Transverse colon (tissue), 3 donors: Measurements from ENCODE around the gene GGT1.

Experiments
- POLR2A ChIP-seq: fragments of 450-650 bp; IDR thresholded peaks from one replicate; pipeline ENCODE4 v1.6.1; 2016; ENCODE audit warnings: antibody characterized with exemption, mild to moderate bottlenecking, moderate library complexity
- TF ChIP-seq, protein P1 (sequence below), 5 experiments: fragments of 200-600 bp in 3 of 5; fragments of 450-650 bp in 2 of 5; sonication (generic) in 3 of 5; IDR thresholded peaks; 1 replicate in 2 of 5; 2 replicates in 3 of 5; pipeline ENCODE4 v1.5.1; 2016 to 2017; ENCODE audit warnings: antibody characterized with exemption in 5 of 5, inconsistent platforms in 3 of 5, mild to moderate bottlenecking in 2 of 5, moderate library complexity in 1 of 5

GRCh38 chr22:24580276-24580675 is 22.7 kb upstream of the GGT1 start:
- TF ChIP-seq, protein P1, sequence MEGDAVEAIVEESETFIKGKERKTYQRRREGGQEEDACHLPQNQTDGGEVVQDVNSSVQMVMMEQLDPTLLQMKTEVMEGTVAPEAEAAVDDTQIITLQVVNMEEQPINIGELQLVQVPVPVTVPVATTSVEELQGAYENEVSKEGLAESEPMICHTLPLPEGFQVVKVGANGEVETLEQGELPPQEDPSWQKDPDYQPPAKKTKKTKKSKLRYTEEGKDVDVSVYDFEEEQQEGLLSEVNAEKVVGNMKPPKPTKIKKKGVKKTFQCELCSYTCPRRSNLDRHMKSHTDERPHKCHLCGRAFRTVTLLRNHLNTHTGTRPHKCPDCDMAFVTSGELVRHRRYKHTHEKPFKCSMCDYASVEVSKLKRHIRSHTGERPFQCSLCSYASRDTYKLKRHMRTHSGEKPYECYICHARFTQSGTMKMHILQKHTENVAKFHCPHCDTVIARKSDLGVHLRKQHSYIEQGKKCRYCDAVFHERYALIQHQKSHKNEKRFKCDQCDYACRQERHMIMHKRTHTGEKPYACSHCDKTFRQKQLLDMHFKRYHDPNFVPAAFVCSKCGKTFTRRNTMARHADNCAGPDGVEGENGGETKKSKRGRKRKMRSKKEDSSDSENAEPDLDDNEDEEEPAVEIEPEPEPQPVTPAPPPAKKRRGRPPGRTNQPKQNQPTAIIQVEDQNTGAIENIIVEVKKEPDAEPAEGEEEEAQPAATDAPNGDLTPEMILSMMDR (IDR thresholded peaks at IDR 0.05): no peak
- no peak for TF ChIP-seq POLR2A
